Gastrocnemius medialis (tissue), 4 donors: ENCODE results near the gene NEUROD2.

Experiments
- POLR2A ChIP-seq, 2 donors: fragments of 450-650 bp; IDR thresholded peaks; one replicate each; pipeline ENCODE4 v1.6.1; 2017; ENCODE audit warnings: antibody characterized with exemption in 2 of 2, mild to moderate bottlenecking in 2 of 2, moderate library complexity in 2 of 2
- TF ChIP-seq, protein P1 (sequence below), 5 experiments: fragments of 450-650 bp in 3 of 5; fragments of 200-600 bp in 2 of 5; sonication (generic) in 2 of 5; IDR thresholded peaks in 4 of 5; conservative IDR thresholded peaks in 1 of 5; 1 replicate in 4 of 5; 2 replicates in 1 of 5; pipeline ENCODE4 v1.5.1; 2016 to 2019; ENCODE audit warnings: antibody characterized with exemption in 5 of 5, mild to moderate bottlenecking in 3 of 5, moderate library complexity in 3 of 5

DNA sequence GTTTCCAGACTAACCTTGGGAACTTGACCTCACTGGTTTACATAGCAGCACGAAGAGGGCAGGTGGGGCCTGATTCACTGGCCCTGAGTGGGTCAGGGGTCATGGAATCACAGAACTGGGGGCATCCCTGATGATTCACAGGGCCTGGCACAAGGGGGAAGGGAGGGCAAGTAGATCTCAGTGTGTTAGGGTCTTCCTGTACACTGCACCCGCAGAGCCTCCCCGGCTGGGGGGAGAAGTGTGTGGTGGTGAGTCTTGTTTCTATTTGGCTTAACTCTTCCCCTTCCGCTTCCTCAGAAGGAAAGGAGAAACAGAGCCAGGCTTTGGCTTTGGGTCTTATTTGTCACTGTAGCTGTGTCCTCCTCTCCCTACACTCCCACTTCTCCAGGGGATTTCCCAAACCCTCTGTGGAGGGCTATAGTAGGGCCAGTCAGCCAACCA lies 32.9 kb upstream of the NEUROD2 start:
- TF ChIP-seq POLR2A (IDR thresholded peaks at IDR 0.05): no peak
- TF ChIP-seq, protein P1, sequence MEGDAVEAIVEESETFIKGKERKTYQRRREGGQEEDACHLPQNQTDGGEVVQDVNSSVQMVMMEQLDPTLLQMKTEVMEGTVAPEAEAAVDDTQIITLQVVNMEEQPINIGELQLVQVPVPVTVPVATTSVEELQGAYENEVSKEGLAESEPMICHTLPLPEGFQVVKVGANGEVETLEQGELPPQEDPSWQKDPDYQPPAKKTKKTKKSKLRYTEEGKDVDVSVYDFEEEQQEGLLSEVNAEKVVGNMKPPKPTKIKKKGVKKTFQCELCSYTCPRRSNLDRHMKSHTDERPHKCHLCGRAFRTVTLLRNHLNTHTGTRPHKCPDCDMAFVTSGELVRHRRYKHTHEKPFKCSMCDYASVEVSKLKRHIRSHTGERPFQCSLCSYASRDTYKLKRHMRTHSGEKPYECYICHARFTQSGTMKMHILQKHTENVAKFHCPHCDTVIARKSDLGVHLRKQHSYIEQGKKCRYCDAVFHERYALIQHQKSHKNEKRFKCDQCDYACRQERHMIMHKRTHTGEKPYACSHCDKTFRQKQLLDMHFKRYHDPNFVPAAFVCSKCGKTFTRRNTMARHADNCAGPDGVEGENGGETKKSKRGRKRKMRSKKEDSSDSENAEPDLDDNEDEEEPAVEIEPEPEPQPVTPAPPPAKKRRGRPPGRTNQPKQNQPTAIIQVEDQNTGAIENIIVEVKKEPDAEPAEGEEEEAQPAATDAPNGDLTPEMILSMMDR (IDR thresholded peaks at IDR 0.05 in 4 of 5, conservative IDR thresholded peaks at IDR 0.05 in 1 of 5): no peak
